Right lobe of liver (tissue), 4 donors: ENCODE measurements around the gene SURF6.

ENCODE experiments used
- CTCF ChIP-seq, 4 donors: fragments of 200-600 bp in 3 of 4; fragments of 450-650 bp in 1 of 4; IDR thresholded peaks; one replicate each; pipeline versions ENCODE4 v1.5.1 to v1.8.0; 2016 to 2022; ENCODE audit warnings: antibody characterized with exemption in 4 of 4, mild to moderate bottlenecking in 2 of 4
- POLR2A ChIP-seq: fragments of 450-650 bp; IDR thresholded peaks from one replicate; pipeline ENCODE4 v1.6.1; 2017; ENCODE audit warnings: antibody characterized with exemption, mild to moderate bottlenecking
- donor health status: DM: no; HTN: no; CAD: no.
- donor health status: DM: no; HTN: no; CAD: no.
- donor health status: DM: no; HTN: yes; CAD: no.

GRCh38 chr9:133345596-133345995, 9.6 kb upstream of the SURF6 start:
- no peak for TF ChIP-seq POLR2A
- TF ChIP-seq CTCF (IDR thresholded peaks at IDR 0.05) = no peak
